C4-2B (cell line): ENCODE results near the gene TADA1.

Experiments used
- ZFX ChIP-seq: fragments of 450-650 bp; IDR thresholded peaks from 2 replicates; pipeline ENCODE4 v1.6.1; 2017
- TF ChIP-seq, protein P1 (sequence below): fragments of 450-650 bp; conservative IDR thresholded peaks from 2 replicates; pipeline ENCODE4 v1.5.1; 2017; ENCODE audit warnings: mild to moderate bottlenecking

DNA sequence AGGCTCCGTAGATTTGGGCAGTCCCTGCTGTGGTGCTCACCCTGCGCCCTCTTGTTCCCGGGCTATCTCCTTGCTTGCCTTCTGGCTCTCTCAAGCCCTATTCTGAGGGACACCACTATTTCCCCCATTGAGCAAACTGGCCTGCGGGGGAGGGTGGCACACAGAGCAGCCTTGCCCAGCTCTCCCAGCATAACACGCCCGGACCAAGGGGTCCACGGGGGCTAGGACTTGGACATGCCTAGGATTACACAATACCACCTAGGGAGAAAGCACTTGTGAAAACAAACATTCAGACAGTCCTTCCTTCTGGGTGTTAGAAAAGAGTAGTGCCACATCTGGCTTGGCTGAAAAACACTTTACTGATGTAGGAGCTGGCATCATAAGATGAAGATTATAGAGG, 7.4 kb downstream of the TADA1 start:
- TF ChIP-seq, protein P1, sequence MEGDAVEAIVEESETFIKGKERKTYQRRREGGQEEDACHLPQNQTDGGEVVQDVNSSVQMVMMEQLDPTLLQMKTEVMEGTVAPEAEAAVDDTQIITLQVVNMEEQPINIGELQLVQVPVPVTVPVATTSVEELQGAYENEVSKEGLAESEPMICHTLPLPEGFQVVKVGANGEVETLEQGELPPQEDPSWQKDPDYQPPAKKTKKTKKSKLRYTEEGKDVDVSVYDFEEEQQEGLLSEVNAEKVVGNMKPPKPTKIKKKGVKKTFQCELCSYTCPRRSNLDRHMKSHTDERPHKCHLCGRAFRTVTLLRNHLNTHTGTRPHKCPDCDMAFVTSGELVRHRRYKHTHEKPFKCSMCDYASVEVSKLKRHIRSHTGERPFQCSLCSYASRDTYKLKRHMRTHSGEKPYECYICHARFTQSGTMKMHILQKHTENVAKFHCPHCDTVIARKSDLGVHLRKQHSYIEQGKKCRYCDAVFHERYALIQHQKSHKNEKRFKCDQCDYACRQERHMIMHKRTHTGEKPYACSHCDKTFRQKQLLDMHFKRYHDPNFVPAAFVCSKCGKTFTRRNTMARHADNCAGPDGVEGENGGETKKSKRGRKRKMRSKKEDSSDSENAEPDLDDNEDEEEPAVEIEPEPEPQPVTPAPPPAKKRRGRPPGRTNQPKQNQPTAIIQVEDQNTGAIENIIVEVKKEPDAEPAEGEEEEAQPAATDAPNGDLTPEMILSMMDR: no peak
- TF ChIP-seq ZFX: no peak
